A673 (cell line): Measurements from ENCODE around the gene ATP2A3. TPM values are rescaled to one million over a fixed set of nuclear protein-coding genes. Genes with fewer than 3 reads are reported as not detected.

ENCODE experiments used
- BruUV-seq: library from RNA; stranded (reverse); fragments of 400-500 nt; replicated peaks from 2 replicates; lab custom pipeline; 2021; lab: Mats Ljungman, UMichigan
- CTCF ChIA-PET: fragments of 300-600 bp; sonication (Branson Sonifier 250); formaldehyde crosslinking; loops from one replicate; lab custom pipeline; 2022; ENCODE audit warnings: antibody characterized with exemption; lab: Charles Lee
- POLR2A ChIA-PET: fragments of 300-600 bp; sonication (Branson Sonifier 250); formaldehyde crosslinking; loops from one replicate; lab custom pipeline; 2022; ENCODE audit warnings: antibody characterized with exemption; ENCODE audit not compliant: low non-redundant PET; lab: Charles Lee
- DNase-seq: peaks from one replicate; pipeline ENCODE4 v3.0.0-alpha.2; 2015; ENCODE audit warnings: low spot score
- H3K27ac ChIP-seq: fragments of 200-600 bp; sonication (generic); 2 replicates; pipeline ENCODE4 v1.5.1; 2016; ENCODE audit warnings: mixed run types, low read depth, mild to moderate bottlenecking, mixed read lengths, antibody characterized with exemption, low read length; ENCODE audit not compliant: poor library complexity, severe bottlenecking
- H3K27me3 ChIP-seq: fragments of 200-600 bp; sonication (generic); replicated peaks from 2 replicates; pipeline ENCODE4 v1.6.1; 2017; ENCODE audit warnings: mixed run types, low read depth, mild to moderate bottlenecking, mixed read lengths, antibody characterized with exemption, low read length; ENCODE audit not compliant: insufficient read depth, poor library complexity
- H3K36me3 ChIP-seq: fragments of 200-600 bp; sonication (generic); 2 replicates; pipeline ENCODE4 v1.6.1; 2016; ENCODE audit warnings: mixed run types, mild to moderate bottlenecking, mixed read lengths, antibody characterized with exemption, low read length; ENCODE audit not compliant: insufficient read depth, poor library complexity, severe bottlenecking
- H3K4me1 ChIP-seq: fragments of 200-600 bp; sonication (generic); 2 replicates; pipeline ENCODE4 v1.6.1; 2017; ENCODE audit warnings: mixed run types, mild to moderate bottlenecking, mixed read lengths, antibody characterized with exemption, low read length; ENCODE audit not compliant: insufficient read depth, poor library complexity, severe bottlenecking
- H3K4me3 ChIP-seq: fragments of 200-600 bp; sonication (generic); 2 replicates; pipeline ENCODE4 v1.5.1; 2016; ENCODE audit warnings: low read depth, mixed run types, mild to moderate bottlenecking, mixed read lengths, low read length; ENCODE audit not compliant: poor library complexity, severe bottlenecking
- H3K9me3 ChIP-seq: fragments of 200-600 bp; sonication (generic); 2 replicates; pipeline ENCODE4 v1.6.1; 2016; ENCODE audit warnings: mixed run types, low read depth, mild to moderate bottlenecking, mixed read lengths, antibody characterized with exemption, low read length; ENCODE audit not compliant: poor library complexity, severe bottlenecking
- CTCF ChIP-seq: fragments of 300-800, 200-600 bp; sonication (generic); conservative IDR thresholded peaks from 2 replicates; pipeline ENCODE4 v1.5.1; 2017; ENCODE audit warnings: low read depth, mild to moderate bottlenecking, antibody characterized with exemption, low read length, moderate library complexity, mixed read lengths
- EZH2 ChIP-seq: fragments of 200-600 bp; sonication (generic); IDR thresholded peaks from 2 replicates; pipeline ENCODE4 v1.6.1; 2017; ENCODE audit warnings: borderline replicate concordance, low read depth, mild to moderate bottlenecking, mixed read lengths, antibody characterized with exemption, low read length; ENCODE audit not compliant: poor library complexity, severe bottlenecking
- intact Hi-C: fragments of 100-400 bp; cut with micrococcal nuclease; formaldehyde crosslinking; loops from one replicate; pipeline ENCODE4 v1.10.0; 2022; ENCODE audit not compliant: unreplicated experiment
- total RNA-seq: library from RNA; stranded (reverse); gene quantifications from 2 replicates; pipeline ENCODE4 v1.2.3, GENCODE V29; 2021

The ATP2A3 gene
- total RNA-seq, 1 experiment from 2014 or later, result 0.17 TPM

GRCh38 chr17:3978421-3979289 lies 14.4 kb upstream of the ATP2A3 start:
- Histone ChIP-seq H3K4me3 (no peak overlapping the region), H3K36me3 (no peaks in the 10 kb centered on the region), H3K27me3 (no peaks in the 10 kb centered on the region), H3K9me3 (peaks cover 7% of the 10 kb centered on the region), H3K27ac (no peak overlapping the region), H3K4me1 (no peaks in the 10 kb centered on the region)
- no peak for DNase-seq
- intact Hi-C loops, result no loop called here
- no peak for TF ChIP-seq EZH2
- TF ChIP-seq CTCF, result no peak
- ChIA-PET POLR2A (no interaction called here), CTCF (no interaction called here)
- no TSS peak for BruUV-seq

GRCh38 chr17:3977387-3977786 lies 13.2 kb upstream of the ATP2A3 start:
- H3K4me1 ChIP-seq, result no peaks in the 10 kb centered on the region
- peaks cover 7% of the 10 kb centered on the region for H3K9me3 ChIP-seq
- intact Hi-C loops, result no loop called here
- TF ChIP-seq CTCF (no peak), EZH2 (no peak)
- DNase-seq, result no peak
- CTCF ChIA-PET, result no interaction called here
- BruUV-seq, result no TSS peak
- no peak overlapping the region for H3K27ac ChIP-seq
- no peaks in the 10 kb centered on the region for H3K27me3 ChIP-seq
- no peaks in the 10 kb centered on the region for H3K36me3 ChIP-seq
- POLR2A ChIA-PET, result no interaction called here
- no peak overlapping the region for H3K4me3 ChIP-seq

- Histone ChIP-seq H3K4me3 (no peak overlapping the region), H3K27ac (no peak overlapping the region), H3K9me3 (peaks cover 7% of the 10 kb centered on the region), H3K36me3 (no peaks in the 10 kb centered on the region), H3K27me3 (no peaks in the 10 kb centered on the region), H3K4me1 (no peaks in the 10 kb centered on the region)
- CTCF ChIA-PET, result no interaction called here
- TF ChIP-seq EZH2 (no peak), CTCF (no peak)
- POLR2A ChIA-PET, result no interaction called here
- no peak for DNase-seq
- no TSS peak for BruUV-seq
- intact Hi-C loops, result no loop called here
Observed at GRCh38 chr17:3976675-3977171, 12.5 kb upstream of the ATP2A3 start.
